GM10248 (cell line): ENCODE results near the gene ABRACL.

Experiments
- CTCF ChIA-PET: fragments of 300-600 bp; sonication (Branson Sonifier 250); formaldehyde crosslinking; extraction: SDS; loops from one replicate; lab custom pipeline; 2021; ENCODE audit warnings: antibody characterized with exemption; lab: Yijun Ruan, JAX
- POLR2A ChIA-PET: fragments of 350-650 bp; sonication (Branson Sonifier 250); formaldehyde crosslinking; extraction: SDS; loops from one replicate; lab custom pipeline; 2020; ENCODE audit warnings: antibody characterized with exemption; lab: Yijun Ruan, JAX
- DNase-seq: peaks from one replicate; pipeline ENCODE4 v3.0.0; 2012; ENCODE audit errors: extremely low spot score
- TF ChIP-seq, protein P1 (sequence below): IDR thresholded peaks from 2 replicates; pipeline ENCODE4 v1.5.1; 2012; ENCODE audit warnings: mild to moderate bottlenecking, low read depth; ENCODE audit errors: extremely low read depth, missing control alignments, control extremely low read depth

The ABRACL gene

DNA sequence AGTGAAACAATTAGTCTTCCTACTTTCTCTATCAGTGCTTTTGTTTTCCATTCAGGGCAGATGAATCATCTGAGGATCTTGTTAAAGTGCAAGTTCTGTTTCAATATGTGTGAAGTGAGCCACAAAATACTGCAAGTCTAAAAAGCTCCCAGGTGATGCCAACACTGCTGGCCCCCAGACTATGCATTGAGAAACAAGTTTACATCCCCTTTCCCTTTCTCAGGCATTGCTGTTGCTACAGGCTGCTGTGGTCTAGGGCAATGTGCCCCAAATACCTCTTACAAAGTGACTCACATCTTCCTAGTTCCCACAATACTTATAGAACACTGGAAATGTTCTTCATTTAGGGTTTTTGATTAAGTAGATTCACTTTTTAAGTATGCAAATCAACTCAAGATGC, 31.8 kb downstream of the ABRACL start:
- CTCF ChIA-PET, result no interaction called here
- POLR2A ChIA-PET, result no interaction called here
- TF ChIP-seq, protein P1, sequence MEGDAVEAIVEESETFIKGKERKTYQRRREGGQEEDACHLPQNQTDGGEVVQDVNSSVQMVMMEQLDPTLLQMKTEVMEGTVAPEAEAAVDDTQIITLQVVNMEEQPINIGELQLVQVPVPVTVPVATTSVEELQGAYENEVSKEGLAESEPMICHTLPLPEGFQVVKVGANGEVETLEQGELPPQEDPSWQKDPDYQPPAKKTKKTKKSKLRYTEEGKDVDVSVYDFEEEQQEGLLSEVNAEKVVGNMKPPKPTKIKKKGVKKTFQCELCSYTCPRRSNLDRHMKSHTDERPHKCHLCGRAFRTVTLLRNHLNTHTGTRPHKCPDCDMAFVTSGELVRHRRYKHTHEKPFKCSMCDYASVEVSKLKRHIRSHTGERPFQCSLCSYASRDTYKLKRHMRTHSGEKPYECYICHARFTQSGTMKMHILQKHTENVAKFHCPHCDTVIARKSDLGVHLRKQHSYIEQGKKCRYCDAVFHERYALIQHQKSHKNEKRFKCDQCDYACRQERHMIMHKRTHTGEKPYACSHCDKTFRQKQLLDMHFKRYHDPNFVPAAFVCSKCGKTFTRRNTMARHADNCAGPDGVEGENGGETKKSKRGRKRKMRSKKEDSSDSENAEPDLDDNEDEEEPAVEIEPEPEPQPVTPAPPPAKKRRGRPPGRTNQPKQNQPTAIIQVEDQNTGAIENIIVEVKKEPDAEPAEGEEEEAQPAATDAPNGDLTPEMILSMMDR, result no peak
- no peak for DNase-seq

- CTCF ChIA-PET, result interaction anchor here (1.0 to 1.5 kb wide), 3 partner anchors 8 to 15 kb away, joined by 3 read pairs; no protein-coding TSS in a partner anchor
- POLR2A ChIA-PET, result no interaction called here
- TF ChIP-seq, protein P1, result no peak
- DNase-seq, result no peak
Observed at GRCh38 chr6:139062932-139063646, 34.5 kb downstream of the ABRACL start.

GRCh38 chr6:139064981-139065665, 36.6 kb downstream of the ABRACL start:
- DNase-seq, result no peak
- ChIA-PET CTCF (interaction anchor here (2.1 kb wide), 1 partner anchor 11 kb away, joined by 9 read pairs; no protein-coding TSS in a partner anchor), POLR2A (no interaction called here)
- TF ChIP-seq, protein P1, result no peak

DNA sequence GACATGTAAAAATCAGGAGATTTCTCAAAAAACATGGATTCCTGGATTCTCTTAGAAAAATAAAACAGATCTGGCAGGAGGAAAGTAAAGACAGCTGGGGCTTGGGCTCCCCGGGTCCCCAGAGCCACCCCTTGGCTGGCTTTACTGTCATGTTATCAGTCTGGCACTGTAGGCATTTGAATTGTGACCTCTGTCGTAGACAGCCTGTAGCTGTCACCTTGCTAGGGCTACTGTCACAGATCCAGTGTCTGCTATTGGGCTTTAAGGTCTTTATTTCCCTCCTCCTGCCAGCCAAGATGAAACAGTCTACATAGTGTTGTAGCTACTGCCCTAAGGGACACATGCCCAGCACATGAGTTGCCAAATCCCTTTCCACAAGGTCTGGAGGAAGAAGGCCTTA, 37.5 kb downstream of the ABRACL start:
- TF ChIP-seq, protein P1, result no peak
- POLR2A ChIA-PET, result no interaction called here
- CTCF ChIA-PET, result interaction anchor here (2.1 kb wide), 1 partner anchor 12 kb away, joined by 9 read pairs; no protein-coding TSS in a partner anchor
- DNase-seq, result no peak

DNA sequence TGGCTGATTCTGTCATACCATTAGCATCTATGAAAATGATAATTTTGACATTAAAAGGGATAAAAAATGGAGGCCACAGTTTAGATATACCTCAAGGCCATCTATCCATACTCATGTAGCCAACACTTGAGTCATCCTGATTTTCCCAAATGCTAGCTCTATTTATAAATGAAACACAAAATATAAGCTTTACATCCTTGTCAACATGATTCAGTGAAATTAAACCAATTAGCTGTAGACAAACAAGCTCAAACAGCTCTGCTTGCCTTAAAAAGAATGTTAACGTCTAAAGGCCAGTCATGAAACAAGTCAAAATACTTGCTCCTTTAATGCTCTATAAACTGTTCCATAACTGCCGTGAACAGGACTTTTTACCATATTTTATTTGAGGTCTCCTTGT, 40.3 kb downstream of the ABRACL start:
- ChIA-PET POLR2A (no interaction called here), CTCF (interaction anchor here (1.1 kb wide), 1 partner anchor 296 kb away, joined by 3 read pairs; no protein-coding TSS in a partner anchor)
- TF ChIP-seq, protein P1, result no peak
- no peak for DNase-seq

GRCh38 chr6:139073118-139073517, 44.6 kb downstream of the ABRACL start:
- no peak for DNase-seq
- TF ChIP-seq, protein P1, result no peak
- POLR2A ChIA-PET, result no interaction called here
- CTCF ChIA-PET, result no interaction called here
